HG03520 (cell line): ENCODE data around the gene NCOA3.
"Not testable (repeated sequence)": the region's sequence is repeated elsewhere in the genome, so short reads cannot be mapped to it uniquely, and the experiment has no call there.

Experiments used
- ATAC-seq: cut with Tn5 transposase; IDR thresholded peaks from one replicate; pipeline ENCODE4 v1.9.1; 2021; ENCODE audit warnings: mild to moderate bottlenecking, moderate library complexity; ENCODE audit not compliant: unreplicated experiment

NCOA3 gene

DNA sequence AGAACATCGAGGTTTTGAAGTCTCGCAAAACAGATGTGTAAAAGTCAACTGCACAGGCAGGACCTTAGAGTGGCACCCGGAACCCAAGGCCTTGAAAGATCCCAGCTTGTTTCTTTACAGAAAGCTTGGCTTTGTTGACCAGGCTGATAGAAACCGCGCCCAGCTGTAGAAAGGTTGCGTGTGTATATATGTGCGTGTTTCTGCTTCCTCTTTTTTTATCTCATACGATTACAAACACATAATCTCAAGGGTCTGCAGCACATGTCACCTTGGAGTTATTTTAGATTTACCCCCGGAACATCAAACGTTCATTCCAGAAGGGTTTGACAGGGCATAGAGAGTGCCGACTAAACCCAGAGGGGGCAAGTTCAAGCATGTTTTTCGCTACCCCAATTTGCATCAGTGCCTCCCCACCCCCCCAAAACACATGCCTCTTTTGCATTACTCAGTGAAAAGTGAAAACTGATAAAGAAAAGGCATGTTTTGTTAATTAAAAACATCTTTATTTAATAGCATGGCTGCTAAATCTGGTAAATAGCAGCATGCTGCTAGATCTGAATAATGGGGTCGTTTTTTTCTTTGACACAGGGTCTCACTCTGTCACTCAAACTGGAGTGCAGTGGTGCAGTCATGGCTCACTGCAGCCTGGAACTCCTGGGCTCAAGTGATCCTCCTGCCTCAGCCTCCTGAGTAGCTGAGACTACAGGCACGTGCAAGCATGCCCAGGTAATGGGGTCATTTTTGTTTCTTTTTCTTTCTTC lies 33.2 kb upstream of the NCOA3 start:
- peak; percentile 50 for ATAC-seq

DNA sequence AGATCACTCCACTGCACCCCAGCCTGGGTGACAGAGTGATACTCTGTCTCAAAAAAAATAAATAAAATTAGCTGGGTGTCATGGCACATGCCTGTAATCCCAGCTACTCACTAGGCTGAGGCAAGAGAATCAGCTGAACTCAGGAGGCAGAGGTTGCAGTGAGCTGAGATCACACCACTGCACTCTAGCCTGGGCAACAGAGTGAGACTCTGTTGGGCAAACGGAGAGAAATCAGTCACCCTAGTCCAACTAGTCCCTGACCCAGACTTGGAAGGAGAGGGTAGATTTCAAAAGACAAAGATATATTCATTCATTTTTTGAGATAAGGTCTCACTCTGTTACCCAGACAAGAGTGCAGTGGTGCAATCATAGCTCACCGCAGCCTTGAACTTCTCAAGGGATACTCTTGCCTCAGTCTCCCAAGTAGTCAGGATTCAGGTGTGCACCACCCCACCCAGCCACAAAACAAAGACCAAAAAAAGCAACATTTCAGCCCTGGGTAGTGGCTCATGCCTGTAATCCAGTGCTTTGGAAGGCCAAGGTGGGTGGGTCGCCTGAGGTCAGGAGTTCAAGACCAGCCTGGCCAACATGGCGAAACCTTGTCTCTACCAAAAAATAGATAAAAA lies 26.2 kb upstream of the NCOA3 start:
- no peak for ATAC-seq

DNA sequence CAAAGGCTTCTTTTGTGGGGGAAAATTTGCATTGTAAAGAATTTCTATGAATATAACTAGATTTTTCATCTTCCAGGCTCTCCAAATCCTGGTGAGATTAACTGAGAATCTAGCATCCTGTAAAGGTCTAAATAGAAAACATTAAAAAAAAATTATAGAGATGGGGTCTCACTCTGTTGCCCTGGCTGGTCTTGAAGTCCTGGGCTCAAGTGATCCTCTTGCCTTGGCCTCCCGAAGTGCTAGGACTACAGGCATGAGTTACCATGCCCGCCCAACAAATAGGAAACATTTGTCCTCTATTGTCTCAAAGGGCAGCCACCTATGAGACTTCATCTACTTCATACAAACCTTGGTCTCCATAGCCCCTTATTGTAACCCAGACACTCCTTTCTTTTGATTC lies 25.2 kb upstream of the NCOA3 start:
- ATAC-seq: no peak

DNA sequence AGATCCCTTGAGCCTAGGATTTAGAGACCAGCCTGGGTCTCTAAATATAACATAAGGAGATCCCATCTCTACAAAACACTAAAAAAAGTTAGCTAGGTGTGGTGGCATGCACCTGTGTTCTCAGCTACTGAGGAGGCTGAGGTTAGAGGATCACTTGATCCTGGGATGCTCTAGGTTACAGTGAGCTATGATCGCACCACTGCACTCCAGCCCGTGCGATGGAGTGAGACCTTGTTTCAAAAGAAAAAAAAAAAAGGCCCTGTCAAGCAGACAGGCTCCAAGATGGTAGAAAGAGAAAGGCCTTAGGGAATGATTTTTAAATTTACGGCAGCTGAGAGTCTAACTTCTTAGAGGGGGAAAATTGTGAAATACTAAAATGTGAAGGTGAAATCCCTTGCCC lies 22.6 kb upstream of the NCOA3 start:
- ATAC-seq: no peak

DNA sequence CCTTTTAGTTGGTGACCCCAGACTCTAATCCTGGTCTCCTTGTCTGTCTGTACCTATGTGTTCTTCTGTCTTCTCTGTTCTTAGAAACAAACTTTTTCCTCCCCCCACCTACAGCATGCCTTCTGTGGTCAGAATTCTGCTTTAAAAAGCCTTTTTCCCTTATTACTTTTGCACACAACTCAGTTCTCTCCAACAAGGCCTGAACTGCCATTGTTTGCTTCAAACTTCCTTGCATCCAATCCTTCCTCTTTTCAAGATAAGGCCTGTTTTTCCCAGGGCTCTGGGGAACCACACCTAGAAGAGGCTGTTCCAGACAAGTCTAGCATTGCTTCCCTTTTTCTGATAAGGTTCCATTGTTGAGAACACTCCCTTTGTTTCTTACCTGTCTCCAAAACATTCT lies 22.2 kb upstream of the NCOA3 start:
- ATAC-seq: no peak

DNA sequence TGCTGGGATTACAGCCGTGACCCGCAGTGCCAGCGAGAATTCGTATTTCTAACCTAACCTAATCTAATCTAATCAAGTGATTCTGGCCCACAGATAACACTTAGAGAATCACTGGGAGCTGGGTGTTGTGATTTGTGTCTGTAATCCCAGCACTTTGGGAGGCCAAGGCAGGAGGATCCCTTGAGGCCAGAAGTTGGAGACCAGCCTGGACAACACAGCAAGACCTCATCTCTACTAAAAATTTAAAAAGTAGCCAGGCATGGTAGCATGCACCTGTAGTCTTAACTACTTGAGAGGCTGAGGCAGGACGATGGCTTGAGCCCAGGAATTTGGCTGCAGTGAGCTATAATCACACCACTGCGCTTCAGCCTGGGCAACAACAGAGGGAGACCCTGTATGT lies 21.4 kb upstream of the NCOA3 start:
- no peak for ATAC-seq

DNA sequence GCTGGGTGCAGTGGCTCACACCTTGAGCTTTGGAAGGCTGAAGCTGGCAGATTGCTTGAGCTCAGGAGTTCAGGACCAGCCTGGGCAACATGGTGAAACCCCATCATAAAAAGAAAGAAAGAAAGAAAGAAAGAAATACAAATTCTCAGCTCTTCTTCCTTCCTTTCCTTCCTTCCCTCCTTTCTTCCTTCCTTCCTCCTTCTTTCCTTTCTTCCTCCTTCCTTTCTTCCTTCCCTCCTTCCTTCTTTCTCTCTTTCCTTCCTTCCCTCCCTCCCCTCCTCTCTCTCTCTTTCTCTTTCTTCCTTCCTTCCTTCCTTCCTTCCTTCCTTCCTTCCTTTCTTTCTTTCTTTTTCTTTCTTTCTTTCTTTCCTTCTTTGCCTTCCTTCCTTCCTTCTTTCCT lies 21.0 kb upstream of the NCOA3 start:
- ATAC-seq: no peak

DNA sequence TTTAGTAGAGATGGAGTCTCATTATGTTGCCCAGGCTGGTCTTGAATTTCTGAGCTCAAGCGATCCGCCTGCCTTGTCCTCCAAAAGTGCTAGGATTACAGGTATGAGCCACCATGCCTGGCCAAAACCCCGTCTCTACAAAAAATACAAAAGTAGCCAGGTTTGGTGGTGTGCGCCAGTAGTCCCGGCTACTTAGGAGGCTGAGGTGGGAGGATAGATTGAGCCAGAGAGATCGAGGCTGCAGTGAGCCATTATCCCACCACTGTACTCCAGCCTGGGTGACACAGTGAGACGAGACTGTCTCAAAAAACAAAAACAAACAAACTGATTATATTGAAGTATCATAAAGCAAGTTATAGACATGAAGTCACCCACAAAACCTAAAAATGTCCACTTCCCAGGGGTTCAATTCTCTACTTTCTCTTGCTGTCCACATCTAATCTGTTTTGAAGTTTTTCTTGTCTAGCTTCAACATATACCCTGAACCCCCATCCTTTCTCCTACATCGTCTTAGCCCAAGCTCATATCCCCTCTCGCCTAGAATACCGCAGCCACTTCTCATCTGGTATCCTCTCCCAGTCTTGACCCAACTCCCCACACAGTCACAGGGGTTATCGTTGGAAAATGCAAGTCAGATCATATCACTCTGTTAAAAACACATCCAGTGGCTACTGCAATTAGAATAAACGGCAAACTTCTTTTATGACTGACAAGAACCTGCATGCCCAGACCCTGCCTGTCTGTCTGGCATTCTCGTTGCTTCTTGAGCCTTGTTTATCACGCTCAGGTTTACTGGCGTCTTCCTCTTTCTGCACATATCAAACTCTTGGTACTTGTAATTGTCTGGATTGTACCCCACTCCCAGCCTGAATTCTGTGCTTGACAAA lies 20.1 kb upstream of the NCOA3 start:
- ATAC-seq: no peak

DNA sequence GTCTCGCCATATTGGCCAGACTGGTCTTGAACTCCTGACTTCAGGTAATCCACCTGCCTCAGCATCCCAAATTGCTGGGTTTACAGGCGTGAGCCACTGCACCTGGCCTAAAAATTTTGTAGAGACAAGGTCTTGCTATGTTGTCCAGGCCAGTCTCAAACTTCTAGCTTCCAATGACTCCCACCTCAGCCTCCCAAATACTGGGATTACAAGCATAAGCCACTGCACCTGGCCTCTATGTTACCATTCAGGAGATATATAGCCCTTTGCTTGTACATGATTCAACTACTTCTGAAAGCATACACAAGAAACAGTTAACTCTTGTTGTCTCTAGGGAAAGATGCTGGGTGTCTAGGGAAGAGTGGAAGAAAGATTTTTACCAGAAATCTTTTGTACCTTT lies 19.0 kb upstream of the NCOA3 start:
- no peak for ATAC-seq

DNA sequence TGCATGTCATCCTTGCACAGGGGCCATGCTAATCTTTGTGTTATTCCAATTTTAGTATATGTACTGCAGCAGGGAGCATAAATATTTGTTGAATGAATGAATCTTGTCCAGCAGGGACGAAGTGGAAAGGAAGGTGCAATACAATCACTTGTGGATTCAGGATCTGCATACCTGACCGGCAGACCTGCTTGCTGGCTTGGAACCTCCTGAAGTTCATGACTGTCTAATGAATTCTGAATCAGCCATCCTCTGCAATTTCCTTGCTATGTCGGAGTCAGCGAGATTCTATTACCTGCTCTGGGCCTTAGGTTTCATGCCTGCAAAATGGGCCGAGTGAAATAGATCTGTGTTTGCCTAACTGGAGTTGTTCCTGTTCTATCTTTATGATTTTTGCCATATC lies 17.4 kb upstream of the NCOA3 start:
- no peak for ATAC-seq

DNA sequence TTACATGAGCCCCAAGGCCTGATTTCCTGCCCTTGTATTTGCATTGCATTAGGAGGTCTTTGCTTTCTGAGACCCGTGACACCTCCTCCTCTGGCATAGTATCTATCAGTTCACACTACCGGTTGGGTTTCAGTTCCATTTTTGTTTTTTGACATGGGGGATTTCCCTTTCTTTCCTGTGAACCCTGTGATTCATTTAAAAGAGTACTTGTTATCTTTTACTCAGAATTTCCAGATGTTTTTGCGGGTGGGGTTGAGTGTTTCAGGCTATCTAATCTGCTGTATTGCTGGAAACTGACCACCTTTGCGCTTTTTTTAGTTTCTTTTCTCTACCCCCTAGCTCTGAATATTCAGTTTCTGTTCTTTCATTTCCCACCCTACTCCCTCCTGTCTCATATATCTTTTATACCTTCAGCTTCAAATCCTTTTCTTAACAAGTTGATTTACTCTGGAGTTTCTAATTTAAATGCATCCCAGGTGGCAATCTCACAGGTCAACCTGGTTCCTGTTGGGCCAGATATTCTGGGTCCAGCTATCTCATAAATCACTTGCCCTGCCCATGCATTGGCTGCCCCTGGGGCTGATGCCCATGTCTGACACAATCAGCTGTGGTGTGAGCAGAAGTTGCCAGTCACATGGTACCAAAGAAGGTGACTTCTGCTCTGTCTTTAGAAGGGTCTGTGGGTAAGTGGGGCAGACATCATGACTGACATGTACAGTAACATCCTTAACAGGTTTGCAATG lies 14.3 kb upstream of the NCOA3 start:
- ATAC-seq: peak; percentile 67

DNA sequence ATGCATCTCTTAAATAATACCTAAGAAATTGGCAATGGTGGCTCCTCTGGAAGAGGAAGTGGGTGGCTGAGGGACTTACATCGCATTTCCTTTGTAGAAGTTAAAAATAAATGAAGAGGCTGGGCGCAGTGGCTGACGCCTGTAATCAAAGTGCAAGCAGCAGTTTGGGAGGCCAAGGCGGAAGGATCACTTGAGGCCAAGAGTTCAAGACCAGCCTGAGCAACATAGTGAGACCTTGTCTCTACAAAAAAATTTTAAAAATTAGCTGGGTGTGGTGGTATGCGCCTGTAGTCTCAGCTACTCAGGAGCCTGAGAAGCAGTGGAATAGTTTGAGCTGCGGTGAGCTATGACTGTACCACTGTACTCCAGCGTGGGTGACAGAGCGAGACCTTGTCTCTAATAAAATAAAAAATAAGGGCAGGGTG lies 12.2 kb upstream of the NCOA3 start:
- ATAC-seq: no peak

DNA sequence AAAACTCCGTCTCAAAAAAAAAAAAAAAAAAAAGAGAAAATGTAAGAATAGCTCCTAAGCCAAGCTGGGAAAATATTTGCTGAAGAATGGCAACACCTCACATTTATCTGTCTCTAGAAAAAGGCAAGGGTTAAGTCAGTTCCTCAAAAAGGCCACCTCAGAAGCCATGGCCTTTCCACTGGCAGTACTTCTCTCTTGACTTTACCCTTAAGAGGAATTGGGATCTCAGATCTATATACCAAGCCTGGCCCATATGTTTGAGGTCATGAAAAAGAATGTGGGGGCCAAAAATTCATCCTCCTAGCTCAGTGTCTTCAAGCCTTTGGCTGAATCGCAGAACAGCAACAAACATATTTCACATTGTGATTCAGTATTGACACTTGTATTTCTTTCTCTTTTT lies 10.9 kb upstream of the NCOA3 start:
- ATAC-seq: no peak

DNA sequence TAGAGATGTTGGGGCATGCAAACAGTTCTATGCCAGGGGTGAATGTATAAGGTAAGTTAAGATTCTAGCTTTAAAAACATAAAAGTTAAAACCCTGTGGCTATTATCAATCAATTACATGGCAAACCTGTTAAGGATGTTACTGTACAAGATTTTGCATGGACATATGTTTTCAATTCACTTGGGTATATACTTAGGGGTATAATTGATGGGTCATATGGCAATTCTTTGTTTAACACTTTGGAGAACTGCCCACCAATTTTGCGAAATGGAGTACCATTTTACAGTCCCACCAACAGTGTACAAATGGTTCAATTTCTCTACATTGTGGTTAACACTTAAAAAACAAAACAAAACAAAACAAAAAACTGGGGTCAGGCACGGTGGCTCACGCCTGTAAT lies 9.4 kb upstream of the NCOA3 start:
- no peak for ATAC-seq

DNA sequence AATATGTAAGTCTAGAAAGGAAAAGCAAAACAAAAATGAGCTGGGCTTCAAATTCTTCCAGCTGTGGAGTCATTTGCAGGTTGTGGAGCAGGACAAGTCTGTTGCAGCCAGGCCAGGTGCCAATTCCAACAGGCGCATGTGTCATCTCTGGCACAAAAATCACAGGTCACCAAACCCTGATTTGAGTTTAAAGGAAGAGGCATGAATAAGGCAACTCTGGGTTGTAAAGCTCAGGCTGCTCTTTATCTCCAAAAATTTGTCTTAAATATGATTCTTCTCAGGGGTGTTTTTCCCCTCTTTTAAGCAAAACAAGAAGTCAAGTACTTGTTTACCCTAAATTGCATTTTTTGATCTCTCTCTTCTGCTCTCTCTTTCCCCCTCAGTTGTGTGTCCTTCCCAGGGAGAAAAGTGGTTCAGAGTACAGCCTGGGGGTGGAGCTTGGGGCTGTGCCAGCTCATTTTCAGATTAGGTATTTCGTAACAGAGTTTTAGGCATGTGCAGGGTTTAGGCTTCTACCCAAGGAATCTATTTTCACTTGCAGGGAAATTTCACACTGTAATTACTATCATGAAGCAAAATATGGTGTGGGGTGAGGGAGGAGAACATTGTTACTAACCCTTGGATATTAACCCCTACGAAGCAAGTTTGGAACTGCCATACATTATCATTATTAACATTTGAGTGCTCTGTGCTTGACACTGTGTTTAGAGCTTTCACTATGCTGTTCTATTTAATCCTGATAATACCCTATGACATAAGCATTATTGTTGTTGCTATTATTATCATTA lies 8.3 kb upstream of the NCOA3 start:
- ATAC-seq: no peak

DNA sequence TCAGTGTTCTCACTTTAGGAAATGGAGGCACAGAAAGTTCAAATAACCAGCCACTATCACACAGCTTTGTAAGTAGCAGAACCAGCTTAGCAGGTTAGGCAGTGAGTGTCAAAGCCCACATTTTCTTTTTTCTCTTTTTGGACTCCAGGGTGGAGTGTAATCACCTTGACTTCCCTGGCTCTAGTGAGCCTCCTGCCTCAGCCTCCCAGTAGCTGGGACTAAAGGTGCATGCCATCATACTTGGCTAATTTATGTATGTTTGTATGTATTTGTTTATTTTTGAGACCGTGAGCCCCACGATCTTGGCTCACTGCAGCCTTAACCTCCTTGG lies 7.8 kb upstream of the NCOA3 start:
- ATAC-seq: no peak

DNA sequence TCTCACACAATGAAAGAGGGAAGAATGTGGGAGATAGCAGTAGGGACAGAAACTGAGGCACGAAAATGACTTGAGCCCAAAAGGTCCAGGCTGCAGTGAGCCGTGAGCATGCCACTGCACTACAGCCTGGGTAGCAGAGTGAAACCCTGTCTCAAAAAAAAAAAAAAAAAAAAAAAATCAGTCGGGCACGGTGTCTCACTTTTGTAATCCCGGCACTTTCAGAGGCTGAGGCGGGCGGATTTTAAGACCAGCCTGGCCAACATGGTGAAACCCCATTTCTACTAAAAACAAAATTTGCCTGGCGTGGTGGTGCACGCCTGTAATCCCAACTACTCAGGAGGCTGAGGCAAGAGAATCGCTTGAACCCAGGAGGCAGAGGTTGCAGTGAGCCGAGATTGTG lies 7.1 kb upstream of the NCOA3 start:
- not testable (repeated sequence) for ATAC-seq

DNA sequence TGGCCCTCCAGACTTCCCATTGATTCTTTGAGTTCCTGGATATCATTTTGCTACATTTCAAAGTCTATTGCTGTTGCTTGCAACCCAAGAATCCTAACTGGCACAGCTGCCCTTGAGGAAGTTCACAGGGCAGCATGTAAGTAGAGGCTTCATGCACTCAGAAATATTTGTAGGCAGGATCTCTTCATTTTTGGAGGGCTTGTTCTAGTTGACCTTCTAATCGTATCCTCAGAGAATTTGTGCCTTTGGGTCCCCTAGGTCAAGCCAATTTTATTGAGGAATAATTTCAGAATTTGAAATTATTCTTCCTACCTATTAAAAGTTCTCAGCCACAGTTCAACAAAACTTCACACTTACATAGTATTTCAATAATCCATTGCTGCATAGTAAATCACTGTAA lies 5.6 kb upstream of the NCOA3 start:
- ATAC-seq: no peak

DNA sequence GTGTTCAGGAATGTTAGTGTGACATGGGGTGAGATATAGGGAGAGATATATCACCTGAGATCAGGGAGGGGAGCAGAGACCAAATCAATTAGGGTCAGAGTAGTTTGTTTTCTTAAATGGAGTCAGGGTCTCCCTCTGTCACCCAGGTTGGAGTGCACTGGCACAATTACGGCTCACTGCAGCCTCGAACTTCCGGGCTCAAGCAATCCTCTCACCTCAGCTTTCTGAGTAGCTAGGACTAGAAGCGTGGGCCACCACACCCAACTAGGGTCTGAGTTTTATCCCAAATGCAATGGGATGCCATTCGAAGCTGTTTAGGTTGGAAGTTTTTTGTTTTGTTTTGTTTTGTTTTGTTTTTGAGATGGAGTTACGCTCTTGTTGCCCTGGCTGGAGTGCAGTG lies 3.1 kb upstream of the NCOA3 start:
- ATAC-seq: no peak

DNA sequence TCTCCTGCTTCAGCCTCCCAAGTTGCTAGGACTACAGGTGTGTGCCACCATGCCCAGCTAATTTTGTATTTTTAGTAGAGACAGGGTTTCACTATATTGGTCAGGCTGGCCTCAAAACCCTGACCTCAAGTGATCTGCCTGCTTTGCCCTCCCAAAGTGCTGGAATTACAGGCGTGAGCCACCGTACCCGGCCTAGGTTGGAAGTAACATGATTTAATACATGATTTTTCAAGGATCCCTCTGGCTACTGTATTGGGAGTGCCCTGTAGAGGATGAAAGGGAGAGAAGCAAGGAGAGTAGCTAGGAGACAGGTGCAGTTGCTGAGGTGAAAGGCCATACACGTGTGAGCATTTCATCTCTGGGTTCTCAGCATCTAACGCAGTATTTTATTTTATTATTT lies 2.6 kb upstream of the NCOA3 start:
- ATAC-seq: no peak

DNA sequence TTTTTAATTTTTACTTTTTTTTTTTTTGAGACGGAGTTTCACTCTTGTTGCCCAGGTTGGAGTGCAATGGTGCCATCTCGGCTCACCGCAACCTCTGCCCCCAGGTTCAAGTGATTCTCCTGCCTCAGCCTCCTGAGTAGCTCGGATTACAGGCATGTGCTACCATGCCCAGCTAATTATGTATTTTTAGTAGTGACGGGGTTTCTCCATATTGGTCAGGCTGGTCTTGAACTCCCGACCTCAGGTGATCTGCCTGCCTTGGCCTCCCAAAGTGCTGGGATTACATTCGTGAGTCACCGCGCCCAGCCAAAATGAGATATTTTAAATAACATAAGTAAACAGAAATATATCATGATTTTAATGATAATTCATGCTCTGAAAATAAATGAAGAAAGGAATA lies 1.6 kb upstream of the NCOA3 start:
- not testable (repeated sequence) for ATAC-seq
